Left lobe of liver (tissue), 2 donors: Measurements from ENCODE around the gene GBP7. TPM values are rescaled to one million over a fixed set of nuclear protein-coding genes. Genes with fewer than 3 reads are reported as not detected.

Source experiments
- ATAC-seq: fragments of 200-7000 bp; cut with Tn5 transposase; one replicate; pipeline ENCODE4 v1.9.1; 2020; ENCODE audit warnings: mild to moderate bottlenecking, moderate library complexity
- DNase-seq: peaks from one replicate; pipeline ENCODE4 v3.0.0-alpha.2; 2020; ENCODE audit warnings: low spot score
- total RNA-seq: library from RNA; stranded (reverse); gene quantifications from one replicate; pipeline ENCODE4 v1.2.1, GENCODE V29; 2021
- donor health status: DM: no; HTN: no; CAD: no; lungs with moderate emphysema.
- donor health status: DM: no; HTN: yes; CAD: no.

GBP7 gene
- total RNA-seq, 1 donor from 2014 or later = 22.9 TPM

GRCh38 chr1:89125240-89125912 is 50.4 kb downstream of the GBP7 start:
- ATAC-seq (peak; percentile 37), DNase-seq (no peak)

- DNase-seq (no peak), ATAC-seq (no peak)
These were observed 54.2 kb downstream of the GBP7 start for GRCh38 chr1:89121641-89122040.

GRCh38 chr1:89114662-89115061 is 61.1 kb downstream of the GBP7 start:
- ATAC-seq (no peak), DNase-seq (no peak)

DNA sequence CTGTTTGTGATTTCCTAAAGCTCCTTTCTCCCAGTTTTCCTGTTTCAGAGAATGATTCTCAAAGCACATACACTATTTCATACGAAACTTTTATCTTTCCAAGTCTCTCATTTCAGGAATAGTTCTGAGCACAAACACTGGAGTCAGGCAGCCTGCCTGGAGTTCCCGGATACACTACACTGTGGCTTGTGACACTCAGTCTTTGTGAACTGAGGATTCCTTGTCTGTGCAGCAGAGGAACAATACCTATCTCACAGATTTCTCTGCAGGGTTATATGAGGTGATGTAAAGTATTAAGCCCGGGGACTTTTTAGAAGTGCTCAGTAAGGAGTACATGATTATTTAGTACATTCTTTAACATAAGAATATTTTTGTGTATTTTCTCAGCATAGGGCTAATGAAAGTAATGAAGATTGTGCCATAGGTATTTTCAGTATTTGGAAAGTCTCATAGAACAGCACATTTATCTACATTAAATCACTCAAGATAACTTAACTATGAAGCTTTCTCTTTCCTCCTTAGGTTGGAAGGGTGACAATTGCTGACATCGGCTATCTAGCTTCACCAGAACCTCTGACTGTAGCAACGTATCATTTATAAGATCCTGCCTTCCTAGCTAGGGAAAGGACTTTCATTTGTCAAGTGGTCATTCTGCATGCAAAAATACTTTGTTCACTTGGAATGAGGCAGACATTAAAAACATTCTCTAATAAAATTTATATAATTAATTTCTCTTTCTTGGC is 62.8 kb downstream of the GBP7 start:
- DNase-seq = no peak
- no peak for ATAC-seq

GRCh38 chr1:89104687-89105086 is 71.1 kb downstream of the GBP7 start:
- no peak for DNase-seq
- ATAC-seq = no peak

- no peak for DNase-seq
- ATAC-seq = no peak
These were observed 71.7 kb downstream of the GBP7 start for GRCh38 chr1:89104147-89104546.

- DNase-seq (no peak), ATAC-seq (no peak)
These were observed 73.8 kb downstream of the GBP7 start for GRCh38 chr1:89102021-89102420.

- no peak for DNase-seq
- ATAC-seq = no peak
These were observed 75.4 kb downstream of the GBP7 start for GRCh38 chr1:89100412-89100811.

GRCh38 chr1:89098857-89099256 is 76.9 kb downstream of the GBP7 start:
- ATAC-seq = no peak
- DNase-seq = no peak

DNA sequence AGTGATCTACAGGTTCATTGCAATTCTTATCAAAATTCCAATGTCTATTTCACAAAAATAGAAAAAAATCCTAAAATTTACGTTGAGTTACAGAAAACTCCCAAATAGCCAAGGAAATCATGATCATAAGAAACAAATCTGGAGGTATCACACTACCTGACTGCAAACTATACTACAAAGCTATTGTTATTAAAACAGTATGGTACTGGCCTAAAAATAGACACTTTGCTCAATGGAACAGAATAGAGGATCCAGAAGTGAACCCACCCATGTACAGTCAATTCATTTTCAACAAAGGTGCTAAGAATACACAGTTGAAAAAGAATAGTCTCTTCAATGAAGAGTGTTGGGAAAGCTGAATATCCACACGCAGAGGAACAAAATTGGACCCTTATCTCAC is 80.1 kb downstream of the GBP7 start:
- ATAC-seq (no peak), DNase-seq (no peak)

GRCh38 chr1:89089962-89090361 is 85.8 kb downstream of the GBP7 start:
- ATAC-seq (no peak), DNase-seq (no peak)

DNA sequence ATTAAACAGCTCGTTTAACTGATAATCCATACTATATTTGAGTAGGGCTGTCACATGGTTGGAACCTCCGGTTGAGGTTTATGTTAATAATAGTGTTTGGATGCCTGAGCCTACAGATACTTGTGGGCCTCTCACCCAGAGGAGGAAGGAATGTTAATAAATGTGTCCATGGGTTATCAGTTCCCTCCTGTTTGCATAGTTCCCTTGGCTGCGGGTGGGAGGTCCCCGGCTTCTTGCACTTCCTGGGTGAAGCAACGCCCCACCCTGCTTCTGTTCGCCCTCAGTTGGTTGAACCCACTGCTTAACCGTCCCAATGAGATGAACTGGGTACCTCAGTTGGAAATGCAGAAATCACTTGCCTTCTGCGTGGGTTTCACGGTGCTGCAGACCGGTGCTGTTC is 87.2 kb downstream of the GBP7 start:
- DNase-seq (no peak), ATAC-seq (no peak)

DNA sequence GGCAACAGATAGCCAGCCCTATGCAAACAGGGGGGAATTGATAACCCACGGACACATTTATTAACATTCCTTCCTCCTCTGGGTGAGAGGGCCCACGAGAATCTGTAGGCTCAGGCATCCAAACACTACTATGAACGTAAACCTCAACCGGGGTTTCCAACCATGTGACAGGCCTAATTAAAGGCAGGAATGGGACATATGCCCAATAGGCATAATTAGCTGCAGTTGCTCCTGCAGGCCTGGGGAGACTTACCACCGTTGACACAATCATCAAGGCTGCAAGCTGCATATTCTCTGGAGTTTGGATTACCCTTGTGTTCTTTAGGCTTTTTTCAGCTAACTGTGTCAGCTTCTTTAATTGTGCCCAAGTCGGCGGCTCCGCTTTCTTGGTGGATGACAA is 88.6 kb downstream of the GBP7 start:
- ATAC-seq = no peak
- no peak for DNase-seq

- DNase-seq (no peak), ATAC-seq (peak; percentile 99)
These were observed 90.0 kb downstream of the GBP7 start for GRCh38 chr1:89085781-89086180.

Other genes with a start within 250 kb of the GBP7 start
- 9.0 TPM for gene KYAT3, start 183.4 kb downstream of the GBP7 start, total RNA-seq
- 7.6 TPM for gene RBMXL1, start 183.4 kb downstream of the GBP7 start, total RNA-seq
- 4.3 TPM for gene GBP3, start 153.1 kb downstream of the GBP7 start, total RNA-seq
- gene GBP1, start 110.8 kb downstream of the GBP7 start, total RNA-seq = 11.1 TPM
- 7.8 TPM for gene GBP2, start 49.9 kb downstream of the GBP7 start, total RNA-seq
- gene GBP4, start 22.9 kb upstream of the GBP7 start, total RNA-seq = 5.3 TPM
- 0.68 TPM for gene GBP5, start 96.9 kb upstream of the GBP7 start, total RNA-seq
- gene GBP6, start 188.1 kb upstream of the GBP7 start, total RNA-seq = not detected